ENCODE results near the gene UMODL1.

The UMODL1 gene

GRCh38 chr21:42127164-42128150, 56.3 kb downstream of the UMODL1 start:
- H3K4me3 Mint-ChIP-seq, result no peak overlapping the region
- H3K36me3 Mint-ChIP-seq, result no peaks in the 10 kb centered on the region
- no peak overlapping the region for H3K27ac Mint-ChIP-seq
- no peak for ATAC-seq
- no peaks in the 10 kb centered on the region for H3K4me1 Mint-ChIP-seq
- no peaks in the 10 kb centered on the region for H3K9me3 Mint-ChIP-seq
- peaks cover 45% of the 10 kb centered on the region for H3K27me3 Mint-ChIP-seq

GRCh38 chr21:42129300-42130266, 58.5 kb downstream of the UMODL1 start:
- Mint-ChIP-seq H3K27me3 (peaks cover 24% of the 10 kb centered on the region), H3K9me3 (no peaks in the 10 kb centered on the region), H3K4me1 (no peaks in the 10 kb centered on the region), H3K27ac (no peak overlapping the region), H3K36me3 (no peaks in the 10 kb centered on the region), H3K4me3 (no peak overlapping the region)
- ATAC-seq, result no peak

GRCh38 chr21:42130441-42130840, 59.3 kb downstream of the UMODL1 start:
- Mint-ChIP-seq H3K36me3 (no peaks in the 10 kb centered on the region), H3K9me3 (no peaks in the 10 kb centered on the region), H3K4me3 (no peak overlapping the region), H3K27ac (no peak overlapping the region), H3K27me3 (peaks cover 15% of the 10 kb centered on the region), H3K4me1 (no peaks in the 10 kb centered on the region)
- ATAC-seq, result no peak

GRCh38 chr21:42132183-42132582, 61.1 kb downstream of the UMODL1 start:
- no peak overlapping the region for H3K27ac Mint-ChIP-seq
- no peak overlapping the region for H3K4me3 Mint-ChIP-seq
- ATAC-seq, result no peak
- no peaks in the 10 kb centered on the region for H3K9me3 Mint-ChIP-seq
- H3K4me1 Mint-ChIP-seq, result no peaks in the 10 kb centered on the region
- no peaks in the 10 kb centered on the region for H3K36me3 Mint-ChIP-seq
- H3K27me3 Mint-ChIP-seq, result no peaks in the 10 kb centered on the region

GRCh38 chr21:42133131-42133530, 62.0 kb downstream of the UMODL1 start:
- Mint-ChIP-seq H3K27me3 (no peaks in the 10 kb centered on the region), H3K4me3 (no peak overlapping the region), H3K4me1 (no peaks in the 10 kb centered on the region), H3K27ac (no peak overlapping the region), H3K36me3 (no peaks in the 10 kb centered on the region), H3K9me3 (no peaks in the 10 kb centered on the region)
- ATAC-seq, result no peak

GRCh38 chr21:42135386-42136052, 64.4 kb downstream of the UMODL1 start:
- no peak for ATAC-seq
- no peak overlapping the region for H3K4me3 Mint-ChIP-seq
- peaks cover 7% of the 10 kb centered on the region for H3K4me1 Mint-ChIP-seq
- no peaks in the 10 kb centered on the region for H3K9me3 Mint-ChIP-seq
- peaks cover 19% of the 10 kb centered on the region for H3K27me3 Mint-ChIP-seq
- H3K27ac Mint-ChIP-seq, result no peak overlapping the region
- H3K36me3 Mint-ChIP-seq, result no peaks in the 10 kb centered on the region

GRCh38 chr21:42137191-42137904, 66.2 kb downstream of the UMODL1 start:
- Mint-ChIP-seq H3K36me3 (no peaks in the 10 kb centered on the region), H3K9me3 (no peaks in the 10 kb centered on the region), H3K4me3 (no peak overlapping the region), H3K27me3 (peaks cover 26% of the 10 kb centered on the region), H3K4me1 (peaks cover 11% of the 10 kb centered on the region), H3K27ac (no peak overlapping the region)
- no peak for ATAC-seq

GRCh38 chr21:42140196-42140934, 69.2 kb downstream of the UMODL1 start:
- no peak for ATAC-seq
- no peak overlapping the region for H3K4me3 Mint-ChIP-seq
- no peak overlapping the region for H3K27ac Mint-ChIP-seq
- H3K36me3 Mint-ChIP-seq, result no peaks in the 10 kb centered on the region
- peaks cover 31% of the 10 kb centered on the region for H3K27me3 Mint-ChIP-seq
- H3K4me1 Mint-ChIP-seq, result peaks cover 15% of the 10 kb centered on the region
- H3K9me3 Mint-ChIP-seq, result no peaks in the 10 kb centered on the region

- Mint-ChIP-seq H3K36me3 (no peaks in the 10 kb centered on the region), H3K4me3 (no peak overlapping the region), H3K9me3 (no peaks in the 10 kb centered on the region), H3K27me3 (peaks cover 35% of the 10 kb centered on the region), H3K27ac (no peak overlapping the region), H3K4me1 (peaks cover 21% of the 10 kb centered on the region)
- ATAC-seq, result no peak
These were observed 70.5 kb downstream of the UMODL1 start for GRCh38 chr21:42141643-42142042.

GRCh38 chr21:42142141-42142540, 71.0 kb downstream of the UMODL1 start:
- ATAC-seq, result no peak
- H3K9me3 Mint-ChIP-seq, result no peaks in the 10 kb centered on the region
- H3K27ac Mint-ChIP-seq, result no peak overlapping the region
- H3K4me1 Mint-ChIP-seq, result peaks cover 21% of the 10 kb centered on the region
- H3K4me3 Mint-ChIP-seq, result no peak overlapping the region
- H3K36me3 Mint-ChIP-seq, result no peaks in the 10 kb centered on the region
- H3K27me3 Mint-ChIP-seq, result peaks cover 37% of the 10 kb centered on the region

GRCh38 chr21:42142627-42143026, 71.5 kb downstream of the UMODL1 start:
- no peak for ATAC-seq
- Mint-ChIP-seq H3K4me3 (no peak overlapping the region), H3K27me3 (peaks cover 37% of the 10 kb centered on the region), H3K27ac (no peak overlapping the region), H3K4me1 (peaks cover 21% of the 10 kb centered on the region), H3K36me3 (no peaks in the 10 kb centered on the region), H3K9me3 (no peaks in the 10 kb centered on the region)

GRCh38 chr21:42143111-42143510, 72.0 kb downstream of the UMODL1 start:
- Mint-ChIP-seq H3K27me3 (peaks cover 37% of the 10 kb centered on the region), H3K9me3 (no peaks in the 10 kb centered on the region), H3K27ac (no peak overlapping the region), H3K36me3 (no peaks in the 10 kb centered on the region), H3K4me1 (peaks cover 21% of the 10 kb centered on the region), H3K4me3 (no peak overlapping the region)
- ATAC-seq, result no peak

GRCh38 chr21:42144221-42144620, 73.1 kb downstream of the UMODL1 start:
- peaks cover 21% of the 10 kb centered on the region for H3K4me1 Mint-ChIP-seq
- ATAC-seq, result no peak
- H3K36me3 Mint-ChIP-seq, result no peaks in the 10 kb centered on the region
- peaks cover 30% of the 10 kb centered on the region for H3K27me3 Mint-ChIP-seq
- no peak overlapping the region for H3K27ac Mint-ChIP-seq
- H3K9me3 Mint-ChIP-seq, result no peaks in the 10 kb centered on the region
- H3K4me3 Mint-ChIP-seq, result no peak overlapping the region
